HG03045 (cell line): ENCODE measurements around the gene DNASE1.

Source experiments
- ATAC-seq: cut with Tn5 transposase; IDR thresholded peaks from one replicate; pipeline ENCODE4 v1.9.1; 2021; ENCODE audit warnings: mild to moderate bottlenecking, moderate library complexity; ENCODE audit not compliant: unreplicated experiment

The DNASE1 gene

GRCh38 chr16:3694051-3694450 lies 39.6 kb downstream of the DNASE1 start:
- no peak for ATAC-seq

GRCh38 chr16:3695610-3696369 lies 41.3 kb downstream of the DNASE1 start:
- ATAC-seq: no peak

- ATAC-seq: no peak
These were observed 42.1 kb downstream of the DNASE1 start for GRCh38 chr16:3696425-3697218.

GRCh38 chr16:3698941-3699340 lies 44.5 kb downstream of the DNASE1 start:
- ATAC-seq: no peak

- no peak for ATAC-seq
These were observed 47.0 kb downstream of the DNASE1 start for GRCh38 chr16:3701531-3701930.

- no peak for ATAC-seq
These were observed 47.6 kb downstream of the DNASE1 start for GRCh38 chr16:3702082-3702481.

- no peak for ATAC-seq
These were observed 51.9 kb downstream of the DNASE1 start for GRCh38 chr16:3706253-3707012.
